ENCODE results near the gene ELL2.

GRCh38 chr5:95921501-95921900 is 40.1 kb downstream of the ELL2 start:
- TF ChIP-seq TAF1 (IDR thresholded peaks at IDR 0.05; ENCODE audit: low read depth, low read length) = no peak
- no peak for TF ChIP-seq POLR2AphosphoS5 (IDR thresholded peaks at IDR 0.05; ENCODE audit: low read depth, low read length)
- no peak for TF ChIP-seq POLR2A (IDR thresholded peaks at IDR 0.05; ENCODE audit: low read depth, low read length)
